Pulmonary artery endothelial cell (primary cell): ENCODE results near the gene RNF40. TPM values are rescaled to one million over a fixed set of nuclear protein-coding genes. Genes with fewer than 3 reads are reported as not detected.
A peak's percentile ranks its signal among the peaks of the same experiment; 100 is the strongest.

ENCODE experiments used
- DNase-seq: peaks from one replicate; pipeline ENCODE4 v3.0.0-alpha.2; 2011; ENCODE audit warnings: low read depth, low spot score
- total RNA-seq: library from RNA; depleted of rRNA; stranded (reverse); fragments of >200 nt; gene quantifications from 2 replicates; pipeline ENCODE4 v1.2.3, GENCODE V29; 2014

Gene RNF40
- total RNA-seq, 1 donor from 2014 or later = 63.8 TPM

DNA sequence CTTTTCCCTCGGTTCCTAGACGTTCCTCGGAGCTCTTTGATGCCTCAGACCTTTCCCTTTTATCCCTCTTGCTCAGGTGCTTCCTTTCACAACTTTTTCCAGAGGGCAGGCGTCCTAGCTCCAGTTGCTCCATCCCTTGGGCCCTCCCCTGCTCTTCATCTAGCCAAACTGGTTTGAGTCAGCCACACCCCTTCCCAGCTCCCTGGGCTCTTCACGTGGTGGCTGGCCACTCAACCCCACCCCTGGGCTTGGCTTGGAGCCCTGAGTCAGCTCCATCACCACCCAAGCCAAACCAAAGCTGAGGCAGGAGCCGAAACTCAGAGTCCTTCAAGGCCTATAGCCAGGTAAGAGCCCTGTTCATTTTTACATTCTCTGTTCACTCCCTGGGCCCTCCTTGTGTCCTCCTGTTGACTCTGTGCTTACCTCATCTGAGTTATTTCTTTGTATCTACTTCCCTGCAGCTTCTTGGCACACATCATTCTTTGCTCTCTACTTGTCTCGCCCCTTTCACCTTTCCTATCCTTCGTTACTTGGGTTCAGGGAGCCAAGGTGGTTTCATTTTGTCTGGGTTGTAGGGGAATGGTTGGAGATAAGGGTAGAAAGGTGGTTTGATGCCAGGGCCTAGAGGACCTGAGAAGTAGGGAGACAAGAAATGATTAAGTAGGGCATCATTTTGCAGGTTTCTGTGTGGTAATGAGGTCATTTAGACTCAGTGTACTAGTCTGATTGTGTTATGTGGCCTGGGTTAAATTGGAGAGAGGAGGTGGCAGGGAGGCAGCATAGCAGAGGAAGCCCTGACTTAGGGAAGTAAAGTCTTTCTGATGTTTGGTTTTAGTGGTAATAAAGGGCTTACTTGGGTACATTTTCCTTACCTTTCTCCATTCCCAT, 21.5 kb upstream of the RNF40 start:
- no peak for DNase-seq

DNA sequence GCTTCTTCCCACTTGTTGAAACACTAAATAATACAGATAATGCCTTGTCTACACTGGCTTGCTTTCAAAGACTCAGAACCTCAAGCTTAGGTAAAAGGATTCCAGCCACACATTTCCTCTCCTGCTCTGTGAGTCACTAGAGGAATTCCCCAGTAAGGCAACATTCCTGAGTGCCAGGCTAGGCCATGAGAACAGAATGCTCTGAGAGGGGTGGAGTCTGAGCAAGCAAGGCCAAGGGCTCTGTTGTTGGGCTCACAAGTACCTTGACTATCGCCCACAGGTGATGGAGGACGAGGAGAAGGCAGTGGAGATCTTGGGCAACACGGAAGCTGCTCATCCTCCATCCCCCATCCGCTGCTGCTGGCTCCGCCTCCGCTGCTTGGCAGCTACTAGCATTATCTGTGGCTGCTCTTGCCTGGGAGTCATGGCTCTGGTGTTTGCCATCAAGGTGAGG, 20.6 kb upstream of the RNF40 start:
- DNase-seq = peak; percentile 81

DNA sequence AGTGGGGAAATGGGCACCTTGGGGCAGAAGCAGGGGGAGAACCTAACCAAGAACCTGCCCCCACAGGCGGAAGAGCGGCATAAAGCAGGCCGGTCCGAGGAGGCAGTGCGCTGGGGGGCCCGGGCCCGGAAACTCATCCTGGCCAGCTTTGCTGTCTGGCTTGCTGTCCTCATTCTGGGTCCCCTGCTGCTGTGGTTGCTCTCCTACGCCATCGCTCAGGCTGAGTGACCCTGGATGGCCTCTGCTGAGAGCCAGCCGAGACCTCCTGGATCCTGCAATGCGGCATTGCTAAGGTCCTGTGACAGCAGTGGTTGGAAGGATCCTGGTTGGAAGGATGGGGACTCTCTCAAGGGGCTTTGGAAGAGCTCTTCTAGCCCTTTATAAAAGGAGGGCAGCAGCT, 18.4 kb upstream of the RNF40 start:
- no peak for DNase-seq

DNA sequence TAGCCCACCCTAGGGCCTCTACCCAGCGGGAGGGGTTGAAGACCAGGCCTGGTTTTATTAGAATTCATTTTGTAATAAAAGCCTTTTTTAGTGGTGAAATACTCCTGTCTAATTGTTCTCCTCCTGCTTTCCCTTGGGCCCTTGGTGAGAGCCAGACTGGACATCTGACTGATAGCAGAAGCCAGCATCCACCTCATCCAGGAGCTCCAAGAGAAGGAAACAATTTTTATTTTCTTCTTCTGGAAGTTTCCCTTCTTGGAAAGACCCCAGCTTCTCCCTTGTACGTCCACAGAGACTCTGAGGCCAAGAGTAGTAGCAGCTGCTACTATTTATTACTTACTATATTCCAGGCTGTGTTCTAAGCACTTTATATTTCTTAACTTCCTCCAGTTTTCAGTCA, 17.9 kb upstream of the RNF40 start:
- DNase-seq = no peak

DNA sequence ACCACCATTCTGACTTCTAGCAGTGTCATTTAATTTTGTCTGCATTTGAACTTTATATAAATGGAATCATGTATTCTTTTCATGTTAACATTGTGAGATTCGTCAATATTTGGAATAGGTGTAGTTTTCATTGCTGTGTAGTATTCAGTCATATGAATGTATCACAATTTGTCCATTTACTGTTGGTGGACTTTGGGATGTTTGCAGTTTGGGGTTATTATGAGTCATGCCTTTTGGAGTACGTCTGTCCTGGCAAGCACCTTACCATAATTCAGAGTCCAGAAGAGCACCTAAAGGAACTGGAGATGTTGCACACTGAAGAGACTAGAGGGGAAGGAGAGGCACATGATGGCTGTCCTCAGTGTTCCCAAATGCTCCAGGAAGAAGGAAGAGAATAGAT, 17.0 kb upstream of the RNF40 start:
- DNase-seq = no peak

DNA sequence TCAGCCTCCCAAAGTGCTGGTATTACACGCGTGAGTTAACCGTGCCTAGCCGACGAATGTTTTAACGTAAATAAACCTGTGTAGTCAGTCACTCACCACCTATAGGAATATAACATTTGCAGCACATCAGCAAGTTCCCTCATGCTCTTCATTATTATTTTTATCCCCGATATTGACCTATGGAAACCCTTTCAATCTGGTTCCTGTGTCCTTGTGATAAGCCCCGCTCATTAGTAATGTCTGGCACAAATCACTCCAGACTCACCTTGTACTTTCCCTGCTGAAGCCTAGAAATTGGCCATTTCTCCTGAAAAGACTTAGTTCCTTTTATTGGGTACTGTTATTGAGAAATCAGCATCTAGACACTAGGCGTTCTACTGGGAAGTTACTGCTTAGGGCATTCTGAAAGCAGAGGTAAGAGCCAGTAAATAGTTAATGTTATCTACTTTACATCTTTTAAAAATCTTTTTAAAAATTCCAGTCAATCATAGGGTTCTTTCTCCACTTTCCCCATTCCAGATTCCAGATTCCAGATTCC, 15.4 kb upstream of the RNF40 start:
- DNase-seq = no peak

DNA sequence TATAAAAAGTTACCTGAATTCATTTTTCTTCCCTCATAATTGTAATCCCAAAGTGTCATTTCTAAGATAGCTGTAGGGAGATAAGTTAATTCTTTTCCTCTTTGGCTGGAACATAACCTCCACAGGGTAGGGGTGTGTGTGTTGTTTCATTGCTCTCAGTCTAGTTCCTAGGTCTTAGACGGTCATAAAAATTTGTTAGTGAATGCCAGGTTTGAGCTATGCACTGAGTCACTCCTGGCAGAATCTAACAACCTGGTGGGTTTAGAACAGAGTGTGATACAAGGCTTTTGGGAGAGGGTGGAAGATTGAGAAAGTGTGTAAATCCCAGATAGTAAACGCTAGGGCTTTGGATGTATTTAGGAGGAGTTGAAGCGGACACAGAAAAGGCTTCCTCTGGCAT, 14.8 kb upstream of the RNF40 start:
- no peak for DNase-seq

DNA sequence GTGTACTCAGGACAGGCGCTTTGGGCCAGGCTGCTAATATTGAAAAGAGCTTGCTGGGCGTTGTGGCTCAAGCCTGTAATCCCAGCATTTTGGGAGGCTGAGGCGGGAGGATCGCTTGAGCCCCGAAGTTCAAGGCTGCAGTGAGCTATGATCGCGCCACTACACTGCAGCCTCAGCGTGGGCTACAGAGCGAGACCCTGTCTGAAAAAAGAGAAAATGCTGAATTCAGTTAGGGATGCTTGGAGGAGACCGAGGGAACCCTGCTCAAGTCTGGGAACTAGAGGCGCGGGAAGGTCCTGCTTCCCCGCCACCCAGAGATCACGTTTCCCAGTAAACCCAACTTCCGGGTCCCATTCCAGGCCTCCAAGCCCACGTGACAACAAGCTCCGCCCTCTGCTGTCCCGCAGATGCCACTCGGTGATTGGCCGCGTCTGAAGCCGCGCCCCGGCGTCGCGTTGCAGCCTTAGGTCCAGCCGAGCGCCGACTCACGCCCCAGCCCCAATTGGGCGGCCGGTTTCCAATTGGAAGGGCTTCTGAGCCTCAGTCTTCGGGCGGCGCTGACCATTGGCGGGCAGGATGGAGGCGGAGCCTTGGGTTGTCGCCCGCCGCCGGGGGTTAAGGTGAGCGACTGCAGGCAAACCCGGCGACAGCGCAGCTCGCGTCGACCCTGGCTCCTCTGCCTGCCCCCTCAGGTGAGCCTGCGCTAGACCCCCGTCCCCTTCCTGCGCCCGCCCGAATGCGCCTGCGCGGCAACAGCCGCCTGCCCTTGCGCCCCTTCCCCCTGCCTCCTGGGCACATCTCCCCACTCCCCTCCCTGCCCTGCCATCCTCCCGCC, 14.1 kb upstream of the RNF40 start, which contains the start of gene PHKG2:
Gene PHKG2 (plus strand): TSS at position 627 of the 835 bp plus-strand sequence. CDS start 396 bp downstream, outside the sequence.
- DNase-seq = peak; percentile 97

DNA sequence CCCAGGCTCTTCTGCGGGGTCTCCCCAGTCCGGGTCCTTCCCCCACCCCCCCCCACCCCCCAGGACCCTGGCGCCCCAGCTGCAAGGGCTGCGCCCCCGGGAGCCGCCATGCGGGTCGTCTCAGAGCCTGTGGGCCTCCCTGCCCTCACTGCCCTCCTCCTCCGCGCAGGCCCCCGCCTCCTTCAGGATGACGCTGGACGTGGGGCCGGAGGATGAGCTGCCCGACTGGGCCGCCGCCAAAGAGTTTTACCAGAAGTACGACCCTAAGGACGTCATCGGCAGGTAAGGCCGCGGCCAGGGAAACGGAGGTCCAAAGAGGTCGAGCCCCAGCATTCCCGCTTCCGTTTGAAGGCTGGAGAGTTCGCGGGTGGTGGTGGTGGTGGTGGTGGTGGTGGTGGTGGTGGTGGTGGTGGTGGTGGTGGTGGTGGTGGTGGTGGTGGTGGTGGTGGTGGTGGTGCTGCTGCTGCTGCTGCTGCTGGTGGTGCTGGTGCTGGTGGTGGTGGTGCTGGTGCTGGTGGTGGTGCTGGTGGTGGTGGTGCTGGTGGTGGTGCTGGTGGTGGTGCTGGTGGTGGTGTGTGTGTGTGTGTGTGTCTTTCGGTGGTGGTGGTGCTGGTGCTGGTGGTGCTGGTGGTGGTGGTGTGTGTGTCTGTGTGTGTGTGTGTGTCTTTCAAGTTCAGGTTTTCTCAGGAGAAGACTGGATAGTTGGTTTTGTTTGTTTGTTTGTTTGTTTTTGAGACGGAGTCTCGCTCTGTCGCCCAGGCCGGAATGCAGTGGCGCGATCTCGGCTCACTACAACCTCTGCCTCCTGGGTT, 13.3 kb upstream of the RNF40 start:
- DNase-seq = no peak

DNA sequence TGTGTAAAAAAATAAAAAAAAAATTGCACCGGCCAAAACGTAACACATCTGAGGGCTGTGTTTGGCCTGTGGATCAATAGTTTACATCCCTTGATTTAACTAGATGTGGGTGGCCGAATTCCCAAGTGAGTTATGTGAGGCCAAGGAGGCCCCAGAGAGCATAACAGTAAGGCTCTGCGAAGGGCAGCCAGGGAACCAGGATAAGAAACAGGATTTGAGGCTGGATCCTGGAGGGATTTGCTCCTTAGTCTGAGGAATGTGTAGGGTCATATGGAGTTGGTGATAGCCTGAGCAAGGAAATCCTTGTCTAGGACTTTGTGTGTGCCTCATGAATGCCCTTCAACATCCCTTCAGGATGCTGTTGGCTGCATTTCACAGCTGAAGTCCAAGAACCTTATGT, 11.9 kb upstream of the RNF40 start:
- no peak for DNase-seq

DNA sequence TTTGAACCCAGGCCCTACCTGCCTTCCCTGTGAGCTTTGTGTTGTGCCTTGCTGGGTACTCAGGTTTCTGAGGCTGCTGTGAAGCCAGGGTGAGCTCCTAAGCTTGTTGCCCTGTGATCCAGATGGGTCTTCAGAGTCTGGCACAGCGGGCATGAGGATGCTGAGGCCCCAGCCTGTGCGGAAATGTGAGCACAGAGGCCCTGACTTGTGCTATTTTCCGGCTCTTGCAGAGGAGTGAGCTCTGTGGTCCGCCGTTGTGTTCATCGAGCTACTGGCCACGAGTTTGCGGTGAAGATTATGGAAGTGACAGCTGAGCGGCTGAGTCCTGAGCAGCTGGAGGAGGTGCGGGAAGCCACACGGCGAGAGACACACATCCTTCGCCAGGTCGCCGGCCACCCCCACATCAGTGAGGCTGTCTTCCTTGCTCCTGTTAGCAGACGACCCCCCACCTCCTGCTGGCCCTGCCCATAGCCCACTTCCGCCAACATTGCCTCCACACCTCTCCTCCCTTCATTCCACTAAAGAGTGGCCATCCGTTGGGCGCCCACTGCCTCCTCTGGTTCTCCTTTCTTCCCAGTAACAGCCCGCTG, 11.2 kb upstream of the RNF40 start:
- DNase-seq = no peak

DNA sequence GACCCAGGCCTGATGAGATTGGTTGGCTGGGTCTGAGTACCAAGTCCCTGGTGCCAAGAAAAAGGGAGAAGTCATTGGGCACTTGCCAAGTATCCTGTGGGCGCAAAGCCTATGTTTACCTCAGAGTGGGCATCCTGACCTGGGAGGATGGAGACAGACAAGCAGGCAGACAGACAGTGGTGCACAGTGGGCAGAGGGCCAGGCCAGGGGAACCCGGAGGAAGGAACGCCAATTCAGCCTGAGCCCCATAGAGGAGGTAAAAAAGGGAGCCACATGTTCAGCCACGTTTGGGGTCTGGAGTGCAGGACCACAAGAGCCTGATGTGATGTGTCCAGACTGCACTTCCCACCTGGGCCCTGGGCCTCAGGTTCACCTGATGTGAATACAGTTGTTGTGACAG, 8.5 kb upstream of the RNF40 start:
- no peak for DNase-seq

DNA sequence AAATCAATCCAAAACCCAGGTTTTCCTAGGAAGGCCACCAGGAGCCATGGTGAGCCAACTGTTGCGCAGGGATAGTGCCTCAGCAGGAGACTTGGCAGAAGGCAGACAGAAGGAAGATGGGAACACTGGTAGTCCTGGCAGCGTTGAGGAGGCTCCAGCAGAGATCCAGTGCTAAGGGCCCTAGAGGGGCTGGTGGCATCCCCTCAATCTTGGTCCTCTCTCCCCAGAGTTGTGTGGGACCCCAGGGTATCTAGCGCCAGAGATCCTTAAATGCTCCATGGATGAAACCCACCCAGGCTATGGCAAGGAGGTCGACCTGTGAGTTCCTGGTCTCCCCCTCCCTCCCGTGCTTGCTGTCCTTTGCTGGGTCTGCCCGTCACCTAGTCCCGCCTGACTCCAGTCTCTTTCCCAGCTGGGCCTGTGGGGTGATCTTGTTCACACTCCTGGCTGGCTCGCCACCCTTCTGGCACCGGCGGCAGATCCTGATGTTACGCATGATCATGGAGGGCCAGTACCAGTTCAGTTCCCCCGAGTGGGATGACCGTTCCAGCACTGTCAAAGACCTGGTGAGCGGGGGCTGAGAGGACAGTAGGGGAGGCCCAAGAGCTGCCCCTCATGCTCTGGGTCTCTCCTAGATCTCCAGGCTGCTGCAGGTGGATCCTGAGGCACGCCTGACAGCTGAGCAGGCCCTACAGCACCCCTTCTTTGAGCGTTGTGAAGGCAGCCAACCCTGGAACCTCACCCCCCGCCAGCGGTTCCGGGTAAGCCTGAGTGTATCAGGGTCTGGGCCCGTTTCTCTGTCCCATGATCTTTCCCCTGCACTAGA, 6.0 kb upstream of the RNF40 start:
- no peak for DNase-seq

DNA sequence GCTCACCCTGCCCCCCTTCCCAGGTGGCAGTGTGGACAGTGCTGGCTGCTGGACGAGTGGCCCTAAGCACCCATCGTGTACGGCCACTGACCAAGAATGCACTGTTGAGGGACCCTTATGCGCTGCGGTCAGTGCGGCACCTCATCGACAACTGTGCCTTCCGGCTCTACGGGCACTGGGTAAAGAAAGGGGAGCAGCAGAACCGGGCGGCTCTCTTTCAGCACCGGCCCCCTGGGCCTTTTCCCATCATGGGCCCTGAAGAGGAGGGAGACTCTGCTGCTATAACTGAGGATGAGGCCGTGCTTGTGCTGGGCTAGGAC, 5.4 kb upstream of the RNF40 start:
- no peak for DNase-seq

DNA sequence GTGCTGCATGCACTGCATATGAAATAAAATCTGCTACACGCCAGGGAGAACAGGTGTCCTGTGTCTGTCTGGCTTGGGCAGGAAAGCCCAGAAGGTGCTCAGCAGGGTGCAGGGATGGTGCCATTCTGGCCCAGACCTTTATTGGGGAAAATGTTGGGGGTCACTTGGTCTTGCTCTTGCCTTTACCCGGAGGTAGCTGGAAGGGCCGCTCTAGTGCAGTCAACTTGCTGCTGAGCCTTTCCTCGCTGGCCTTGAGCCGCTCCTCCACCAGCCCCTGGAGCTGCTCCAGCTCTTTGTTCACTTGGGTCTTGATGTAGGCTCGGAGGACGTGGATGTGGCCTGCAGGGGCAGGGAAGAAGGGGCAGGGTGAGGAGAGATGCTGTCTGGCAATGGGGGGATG, 4.8 kb upstream of the RNF40 start:
- no peak for DNase-seq

DNA sequence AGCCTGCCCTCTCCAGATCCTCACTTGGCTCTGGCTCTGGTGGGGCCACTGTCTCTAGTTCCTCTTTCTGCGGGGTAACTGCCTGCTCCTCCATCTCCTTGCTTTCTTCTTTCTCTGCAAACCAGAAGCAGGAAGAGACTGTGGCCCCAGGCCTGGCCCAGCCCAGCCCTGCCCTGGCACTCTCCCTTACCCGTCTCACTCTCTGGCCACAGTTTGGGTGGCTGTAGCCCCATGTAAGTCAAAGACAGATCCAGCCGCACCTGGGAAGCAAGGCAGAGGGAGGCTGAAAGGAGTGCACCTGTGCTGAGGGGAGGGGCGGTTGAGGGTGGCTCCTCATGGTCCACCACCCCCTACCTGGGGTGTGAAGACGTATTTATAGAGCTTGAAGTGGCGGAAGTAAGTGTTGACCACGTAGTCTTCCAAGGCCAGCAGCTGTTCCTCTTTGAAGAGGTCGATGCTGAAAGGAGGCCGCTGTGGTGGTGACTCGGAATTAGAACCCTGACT, 3.1 kb upstream of the RNF40 start:
- no peak for DNase-seq

DNA sequence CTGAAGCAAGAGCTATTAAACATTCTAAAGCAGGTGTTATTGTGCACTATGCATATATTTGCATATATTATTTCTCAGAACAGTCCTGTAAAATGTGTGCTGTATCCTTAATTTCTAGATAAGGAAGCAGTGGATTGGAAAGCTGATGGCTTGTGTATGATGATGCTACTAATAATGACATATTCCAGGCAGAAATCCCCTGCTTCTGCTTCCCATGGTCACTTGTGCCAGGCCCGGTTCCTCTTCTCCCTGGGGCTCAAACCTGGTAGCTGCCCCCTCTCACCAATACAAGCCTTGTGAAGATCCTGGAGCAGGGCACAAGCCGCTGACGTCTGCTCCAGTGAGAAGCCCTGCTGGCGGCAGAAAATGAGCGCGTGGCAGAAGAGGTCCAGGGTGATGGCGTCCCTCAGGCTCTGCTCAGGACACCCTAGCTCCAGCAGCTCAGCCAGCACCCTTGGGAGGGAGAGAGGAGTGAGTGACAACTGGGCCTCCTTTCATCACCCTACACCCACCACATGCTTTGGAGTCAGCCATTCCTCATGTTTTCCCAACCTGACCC, 2.0 kb upstream of the RNF40 start:
- no peak for DNase-seq

DNA sequence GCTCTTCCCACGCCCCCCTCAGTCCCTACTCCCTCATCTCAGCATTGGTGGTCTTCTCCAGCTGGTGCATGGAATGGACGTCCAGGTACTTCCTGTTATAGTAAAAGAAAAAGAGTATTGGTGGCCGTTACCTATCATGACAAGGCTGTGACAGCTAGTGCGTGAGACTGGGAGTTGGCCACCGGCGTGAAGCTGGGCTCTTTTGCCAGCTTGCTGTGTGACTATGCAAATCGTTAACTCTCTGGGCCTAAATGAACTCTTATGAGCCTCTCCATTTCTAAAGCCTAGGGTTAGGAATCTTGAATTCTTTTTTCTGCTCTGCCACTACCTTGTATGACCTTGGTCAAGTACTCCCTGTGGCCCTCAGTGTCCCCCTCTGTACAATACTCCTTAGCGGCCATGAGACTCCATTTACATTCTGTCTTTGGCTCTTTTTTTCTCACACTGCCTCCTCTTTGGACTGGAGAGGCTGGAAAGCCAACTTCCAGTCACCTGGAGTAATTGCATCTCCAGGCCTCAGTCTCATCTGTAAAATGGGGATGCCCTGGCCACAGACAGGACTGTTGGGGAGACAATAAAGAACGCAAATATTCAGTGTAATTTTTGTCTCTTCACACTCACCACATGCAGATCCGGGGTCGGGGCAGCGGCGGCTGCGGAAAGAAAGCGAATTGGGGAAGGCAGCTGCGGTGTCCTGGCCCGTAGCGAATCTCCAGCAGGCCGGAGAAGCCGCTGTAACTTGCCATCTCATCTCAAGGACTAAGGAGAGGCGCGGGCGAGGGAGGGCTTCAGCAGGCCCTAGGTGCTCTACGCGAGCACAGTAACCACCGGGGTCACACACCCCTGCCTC, 1.3 kb upstream of the RNF40 start:
- DNase-seq = no peak
